K562 (cell line): ENCODE measurements around the gene ECD.

Experiments used
- ATF2 ChIP-seq: sonication (generic); formaldehyde crosslinking; IDR thresholded peaks from 2 replicates; pipeline ENCODE4 v1.8.1; 2022; ENCODE audit warnings: missing genetic modification reagents
- CTCF ChIP-seq, 3 experiments: IDR thresholded peaks in 2 of 3; conservative IDR thresholded peaks in 1 of 3; 2 replicates each; pipeline ENCODE4 v1.5.1; 2011 to 2012; ENCODE audit warnings: low read length in 3 of 3, mild to moderate bottlenecking in 3 of 3, control low read depth in 2 of 3, improper control_type of control experiment in 1 of 3, inconsistent platforms in 1 of 3, low read depth in 1 of 3, mixed read lengths in 1 of 3, moderate library complexity in 1 of 3; ENCODE audit not compliant: insufficient read depth in 2 of 3
- ETS1 ChIP-seq: conservative IDR thresholded peaks from 2 replicates; pipeline ENCODE4 v1.6.1; 2011; ENCODE audit warnings: low read depth, mild to moderate bottlenecking, low read length; ENCODE audit not compliant: control insufficient read depth
- FOS ChIP-seq: IDR thresholded peaks from 3 replicates; pipeline ENCODE4 v1.6.1; 2011; ENCODE audit not compliant: insufficient read length; ENCODE audit errors: extremely low read depth
- FOXP1 ChIP-seq: sonication (generic); formaldehyde crosslinking; IDR thresholded peaks from 2 replicates; pipeline ENCODE4 v1.8.0; 2022; ENCODE audit warnings: mild to moderate bottlenecking, missing genetic modification reagents
- NR2F6 ChIP-seq: fragments of 450-650 bp; formaldehyde crosslinking; IDR thresholded peaks from 2 replicates; pipeline ENCODE4 v1.4.0; 2020; ENCODE audit warnings: mild to moderate bottlenecking
- TAF1 ChIP-seq: IDR thresholded peaks from 2 replicates; pipeline ENCODE4 v1.6.1; 2011; ENCODE audit warnings: mild to moderate bottlenecking, low read length, moderate library complexity; ENCODE audit not compliant: insufficient read depth, control insufficient read depth, severe bottlenecking; ENCODE audit errors: extremely low read depth
- U2AF1 ChIP-seq: fragments of 200-400 bp; formaldehyde crosslinking; optimal IDR thresholded peaks from 2 replicates; pipeline ENCODE3; 2017; ENCODE audit warnings: mild to moderate bottlenecking, low read depth, low read length, moderate library complexity
- ZFP91 ChIP-seq: sonication (generic); formaldehyde crosslinking; IDR thresholded peaks from 2 replicates; pipeline ENCODE4 v1.8.0; 2022; ENCODE audit warnings: mild to moderate bottlenecking, missing genetic modification reagents
- ZNF431 ChIP-seq: sonication (generic); formaldehyde crosslinking; IDR thresholded peaks from 2 replicates; pipeline ENCODE4 v1.8.0; 2022; ENCODE audit warnings: mild to moderate bottlenecking, missing genetic modification reagents
- ZNF589 ChIP-seq: fragments of 200-800 bp; sonication (Bioruptor generic); IDR thresholded peaks from 2 replicates; pipeline ENCODE4 v1.6.1; 2016; ENCODE audit warnings: low read depth, missing genetic modification characterization, missing compliant biosample characterization
- TF ChIP-seq, protein P1 (sequence below), 2 experiments: fragments of 450-650 bp; IDR thresholded peaks; 2 replicates each; pipeline ENCODE4 v1.6.1; 2016; ENCODE audit warnings: mild to moderate bottlenecking in 2 of 2, borderline replicate concordance in 1 of 2, low read depth in 1 of 2, moderate library complexity in 1 of 2
- TF ChIP-seq, protein P2 (sequence below), 2 experiments: fragments of 450-650 bp in 1 of 2; sonication (generic) in 1 of 2; formaldehyde crosslinking in 1 of 2; IDR thresholded peaks in 1 of 2; conservative IDR thresholded peaks in 1 of 2; 2 replicates each; pipeline versions ENCODE4 v1.6.1 to v1.8.1; 2016 to 2023; ENCODE audit warnings: mild to moderate bottlenecking in 2 of 2, moderate library complexity in 2 of 2, inconsistent platforms in 1 of 2, missing genetic modification reagents in 1 of 2

DNA sequence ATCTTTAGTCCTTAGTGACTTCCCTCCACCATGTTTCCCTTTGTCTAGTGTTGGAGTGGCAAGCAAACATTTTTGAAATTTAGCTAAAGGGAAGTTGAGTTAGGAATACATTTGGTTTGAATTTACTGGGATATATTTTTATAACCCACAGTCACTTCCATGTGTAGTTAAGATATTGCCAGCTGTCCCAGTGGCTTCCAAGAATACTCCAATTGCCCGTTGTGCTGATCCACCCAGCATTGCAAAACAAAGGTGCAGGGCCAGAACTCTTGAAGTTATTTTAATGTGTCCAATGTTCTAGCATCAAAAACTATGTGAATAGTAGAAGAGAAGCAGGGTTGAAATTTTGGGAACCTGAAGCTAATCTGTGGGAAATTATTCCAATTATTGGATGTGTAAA lies 68.7 kb downstream of the ECD start:
- TF ChIP-seq CTCF (IDR thresholded peaks at IDR 0.05 in 2 of 3, conservative IDR thresholded peaks at IDR 0.05 in 1 of 3; ENCODE audit: insufficient read depth in 2 of 3, low read depth in 1 of 3, low read length in 3 of 3) (no peak), FOS (no peak), NR2F6 (CRISPR knock-in tag) (no peak), ATF2 (CRISPR knock-in tag) (no peak), FOXP1 (CRISPR knock-in tag) (no peak), TAF1 (no peak), ZFP91 (no peak), ETS1 (no peak), ZNF589 (no peak), ZNF431 (CRISPR knock-in tag) (no peak), U2AF1 (no peak)
- TF ChIP-seq, protein P1, sequence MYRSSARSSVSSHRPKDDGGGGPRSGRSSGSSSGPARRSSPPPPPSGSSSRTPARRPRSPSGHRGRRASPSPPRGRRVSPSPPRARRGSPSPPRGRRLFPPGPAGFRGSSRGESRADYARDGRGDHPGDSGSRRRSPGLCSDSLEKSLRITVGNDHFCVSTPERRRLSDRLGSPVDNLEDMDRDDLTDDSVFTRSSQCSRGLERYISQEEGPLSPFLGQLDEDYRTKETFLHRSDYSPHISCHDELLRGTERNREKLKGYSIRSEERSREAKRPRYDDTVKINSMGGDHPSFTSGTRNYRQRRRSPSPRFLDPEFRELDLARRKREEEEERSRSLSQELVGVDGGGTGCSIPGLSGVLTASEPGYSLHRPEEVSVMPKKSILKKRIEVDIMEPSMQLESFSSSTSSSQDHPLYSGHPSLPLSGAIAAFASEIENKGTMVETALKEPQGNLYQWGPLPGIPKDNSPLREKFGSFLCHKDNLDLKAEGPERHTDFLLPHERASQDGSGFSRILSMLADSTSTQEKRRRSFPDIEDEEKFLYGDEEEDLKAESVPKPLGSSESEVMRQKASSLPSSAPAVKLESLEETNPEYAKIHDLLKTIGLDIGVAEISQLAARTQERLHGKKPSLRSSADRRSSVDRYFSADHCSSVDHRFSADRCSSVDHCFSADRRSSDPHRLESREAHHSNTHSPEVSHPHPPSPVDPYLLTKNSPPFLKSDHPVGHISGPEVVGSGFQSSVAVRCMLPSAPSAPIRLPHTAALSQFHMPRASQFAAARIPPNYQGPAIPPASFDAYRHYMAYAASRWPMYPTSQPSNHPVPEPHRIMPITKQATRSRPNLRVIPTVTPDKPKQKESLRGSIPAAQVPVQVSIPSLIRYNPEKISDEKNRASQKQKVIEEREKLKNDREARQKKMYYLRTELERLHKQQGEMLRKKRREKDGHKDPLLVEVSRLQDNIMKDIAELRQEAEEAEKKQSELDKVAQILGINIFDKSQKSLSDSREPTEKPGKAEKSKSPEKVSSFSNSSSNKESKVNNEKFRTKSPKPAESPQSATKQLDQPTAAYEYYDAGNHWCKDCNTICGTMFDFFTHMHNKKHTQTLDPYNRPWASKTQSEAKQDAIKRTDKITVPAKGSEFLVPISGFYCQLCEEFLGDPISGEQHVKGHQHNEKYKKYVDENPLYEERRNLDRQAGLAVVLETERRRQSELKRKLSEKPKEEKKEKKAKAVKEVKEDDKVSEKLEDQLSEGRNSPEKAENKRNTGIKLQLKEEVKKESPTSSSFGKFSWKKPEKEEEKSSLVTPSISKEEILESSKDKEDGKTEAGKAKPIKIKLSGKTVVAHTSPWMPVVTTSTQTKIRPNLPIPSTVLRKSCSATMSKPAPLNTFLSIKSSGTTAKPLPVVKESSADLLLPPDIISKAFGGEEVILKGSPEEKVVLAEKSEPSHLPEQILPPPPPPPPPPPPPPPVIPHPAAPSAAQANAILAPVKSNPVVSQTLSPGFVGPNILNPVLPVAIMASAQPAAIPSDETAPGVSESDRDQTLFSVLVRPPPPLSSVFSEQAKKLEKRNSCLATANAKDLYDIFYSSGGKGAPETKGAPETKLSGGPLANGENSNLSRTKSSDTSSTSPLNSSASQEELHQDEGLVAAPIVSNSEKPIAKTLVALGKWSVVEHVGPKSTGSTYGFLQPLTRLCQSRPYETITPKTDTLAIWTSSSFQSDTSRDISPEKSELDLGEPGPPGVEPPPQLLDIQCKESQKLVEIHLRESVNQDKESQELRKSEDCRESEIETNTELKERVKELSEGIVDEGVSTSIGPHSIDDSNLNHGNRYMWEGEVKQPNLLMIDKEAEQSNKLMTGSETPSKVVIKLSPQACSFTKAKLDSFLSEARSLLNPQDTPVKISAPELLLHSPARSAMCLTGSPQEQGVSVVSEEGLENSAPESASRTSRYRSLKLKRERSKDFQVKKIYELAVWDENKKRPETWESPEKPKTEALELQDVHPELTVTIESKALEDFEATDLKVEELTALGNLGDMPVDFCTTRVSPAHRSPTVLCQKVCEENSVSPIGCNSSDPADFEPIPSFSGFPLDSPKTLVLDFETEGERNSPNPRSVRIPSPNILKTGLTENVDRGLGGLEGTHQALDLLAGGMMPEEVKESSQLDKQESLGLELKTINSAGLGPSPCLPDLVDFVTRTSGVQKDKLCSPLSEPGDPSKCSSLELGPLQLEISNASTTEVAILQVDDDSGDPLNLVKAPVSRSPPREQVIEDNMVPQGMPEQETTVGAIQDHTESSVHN (IDR thresholded peaks at IDR 0.05; ENCODE audit: borderline replicate concordance in 1 of 2, low read depth in 1 of 2): no peak
- TF ChIP-seq, protein P2, sequence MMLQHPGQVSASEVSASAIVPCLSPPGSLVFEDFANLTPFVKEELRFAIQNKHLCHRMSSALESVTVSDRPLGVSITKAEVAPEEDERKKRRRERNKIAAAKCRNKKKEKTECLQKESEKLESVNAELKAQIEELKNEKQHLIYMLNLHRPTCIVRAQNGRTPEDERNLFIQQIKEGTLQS (IDR thresholded peaks at IDR 0.05): no peak
- TF ChIP-seq, protein P2 (CRISPR knock-in tag; conservative IDR thresholded peaks at IDR 0.05): no peak
